Naive thymus-derived CD8-positive, alpha-beta T cell (primary cell): ENCODE measurements around the gene ATP5IF1. TPM values are rescaled to one million over a fixed set of nuclear protein-coding genes. Genes with fewer than 3 reads are reported as not detected.

Experiments used
- ATAC-seq, 2 donors: fragments of 150-1000 bp; cut with Tn5 transposase in 1 of 2; sonication (Bioruptor Pico), chemical (Tn5 transposase) in 1 of 2; 1 replicate in 1 of 2; 2 replicates in 1 of 2; pipeline ENCODE4 v1.10.0; 2021; ENCODE audit warnings: mild to moderate bottlenecking in 2 of 2, moderate library complexity in 2 of 2
- POLR2A ChIA-PET: fragments of 350-600 bp; sonication (Branson Sonifier 250); formaldehyde crosslinking; loops from one replicate; lab custom pipeline; 2021; ENCODE audit warnings: antibody characterized with exemption; lab: Charles Lee
- DNase-seq, 10 donors: peaks; one replicate each; pipeline versions ENCODE4 v3.0.0 to v3.0.0-alpha.2; 2020 to 2022
- H3K27ac Mint-ChIP-seq, 10 donors: one replicate each; pipeline ENCODE4 v1.8.0; 2020 to 2022; ENCODE audit warnings: mild to moderate bottlenecking in 10 of 10, mixed read lengths in 10 of 10, moderate library complexity in 4 of 10, inconsistent platforms in 1 of 10
- H3K27me3 Mint-ChIP-seq, 5 donors: one replicate each; pipeline ENCODE4 v1.8.0; 2021 to 2022; ENCODE audit warnings: mixed read lengths in 5 of 5
- H3K36me3 Mint-ChIP-seq, 3 donors: one replicate each; pipeline ENCODE4 v1.8.0; 2020 to 2022; ENCODE audit warnings: mixed read lengths in 3 of 3, mild to moderate bottlenecking in 2 of 3, inconsistent platforms in 1 of 3
- H3K4me1 Mint-ChIP-seq, 4 donors: one replicate each; pipeline ENCODE4 v1.8.0; 2021 to 2022; ENCODE audit warnings: mixed read lengths in 4 of 4
- H3K4me3 Mint-ChIP-seq, 10 donors: one replicate each; pipeline ENCODE4 v1.8.0; 2020 to 2022; ENCODE audit warnings: mild to moderate bottlenecking in 10 of 10, mixed read lengths in 10 of 10, moderate library complexity in 6 of 10, inconsistent platforms in 1 of 10
- H3K9me3 Mint-ChIP-seq, 9 donors: one replicate each; pipeline ENCODE4 v1.8.0; 2020 to 2022; ENCODE audit warnings: mixed read lengths in 9 of 9, mild to moderate bottlenecking in 3 of 9, inconsistent platforms in 1 of 9, moderate library complexity in 1 of 9
- polyA plus RNA-seq, 3 donors: library from polyadenylated mRNA; unstranded; fragments of 300-500 nt; fragmentation: Illumina TruSeq; gene quantifications; one replicate each; pipeline ENCODE4 v1.2.3, GENCODE V29; 2021
- total RNA-seq, 8 experiments: library from RNA in 2 of 8; stranded (reverse) in 2 of 8; gene quantifications; one replicate each; pipeline ENCODE4 v1.2.3 and lab custom pipeline; 2021 to 2026

The ATP5IF1 gene
- total and polyA plus RNA-seq, 5 experiments from 2014 or later = 113 to 666 (median 468) TPM

GRCh38 chr1:28272215-28272852 is 36.4 kb downstream of the ATP5IF1 start:
- POLR2A ChIA-PET = interaction anchor here (1.0 kb wide), 2 partner anchors 12 to 16 kb away, joined by 3 to 4 read pairs; no protein-coding TSS in a partner anchor
- Mint-ChIP-seq H3K9me3 (no peaks in the 10 kb centered on the region), H3K4me1 (no peaks in the 10 kb centered on the region), H3K27me3 (no peaks in the 10 kb centered on the region), H3K4me3 (no peak overlapping the region), H3K27ac (peak overlapping the region in 1 of 10 donors; percentile 37), H3K36me3 (peaks cover 0 to 34% (median 10%) of the 10 kb centered on the region in 3 donors)
- DNase-seq = no peak
- ATAC-seq = no peak

GRCh38 chr1:28273216-28273860 is 37.4 kb downstream of the ATP5IF1 start:
- Mint-ChIP-seq H3K9me3 (no peaks in the 10 kb centered on the region), H3K27ac (no peak overlapping the region), H3K27me3 (no peaks in the 10 kb centered on the region), H3K4me1 (no peaks in the 10 kb centered on the region), H3K36me3 (peaks cover 0 to 41% (median 10%) of the 10 kb centered on the region in 3 donors), H3K4me3 (no peak overlapping the region)
- DNase-seq (no peak), ATAC-seq (no peak)
- POLR2A ChIA-PET = interaction anchor here (0.6 to 1.0 kb wide), 3 partner anchors 13 to 1027 kb away, joined by 3 to 4 read pairs (median 4); no protein-coding TSS in a partner anchor

DNA sequence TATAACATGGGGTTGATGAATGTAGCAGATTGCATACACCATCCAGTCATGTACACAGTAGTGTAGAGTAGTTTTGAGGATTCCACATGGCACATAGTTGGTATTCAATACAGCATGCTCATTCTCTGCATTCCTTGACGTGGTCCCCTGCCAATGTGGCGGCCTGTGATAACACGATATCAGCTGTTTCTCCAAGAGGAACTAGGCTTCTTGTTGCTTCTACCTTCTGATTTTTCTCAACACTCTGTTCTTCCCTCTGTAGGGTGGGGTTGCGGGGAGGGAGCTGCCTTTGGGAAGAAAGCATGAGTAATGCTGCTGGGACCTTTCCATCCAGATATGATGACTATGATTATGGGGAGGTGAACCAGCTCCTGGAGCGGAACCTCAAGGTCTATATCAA is 42.8 kb downstream of the ATP5IF1 start:
- POLR2A ChIA-PET = no interaction called here

GRCh38 chr1:28279721-28280120 is 43.8 kb downstream of the ATP5IF1 start:
- no peaks in the 10 kb centered on the region for H3K27me3 Mint-ChIP-seq
- H3K4me3 Mint-ChIP-seq = no peak overlapping the region
- ATAC-seq (no peak), DNase-seq (no peak)
- peaks cover 5 to 40% (median 7%) of the 10 kb centered on the region in 3 donors for H3K36me3 Mint-ChIP-seq
- POLR2A ChIA-PET = no interaction called here
- no peaks in the 10 kb centered on the region for H3K9me3 Mint-ChIP-seq
- peak overlapping the region in 2 of 10 donors; percentile 3 to 17 for H3K27ac Mint-ChIP-seq
- H3K4me1 Mint-ChIP-seq = peaks cover 0 to 6% (median 4%) of the 10 kb centered on the region in 4 donors

More for the DNA sequence above, 42.8 kb downstream of the ATP5IF1 start:
- ATAC-seq (no peak), DNase-seq (no peak)
- Mint-ChIP-seq H3K27me3 (no peaks in the 10 kb centered on the region), H3K9me3 (no peaks in the 10 kb centered on the region), H3K4me3 (no peak overlapping the region), H3K4me1 (peaks cover 0 to 6% (median 4%) of the 10 kb centered on the region in 4 donors), H3K27ac (no peak overlapping the region), H3K36me3 (peaks cover 5 to 46% (median 7%) of the 10 kb centered on the region in 3 donors)

DNA sequence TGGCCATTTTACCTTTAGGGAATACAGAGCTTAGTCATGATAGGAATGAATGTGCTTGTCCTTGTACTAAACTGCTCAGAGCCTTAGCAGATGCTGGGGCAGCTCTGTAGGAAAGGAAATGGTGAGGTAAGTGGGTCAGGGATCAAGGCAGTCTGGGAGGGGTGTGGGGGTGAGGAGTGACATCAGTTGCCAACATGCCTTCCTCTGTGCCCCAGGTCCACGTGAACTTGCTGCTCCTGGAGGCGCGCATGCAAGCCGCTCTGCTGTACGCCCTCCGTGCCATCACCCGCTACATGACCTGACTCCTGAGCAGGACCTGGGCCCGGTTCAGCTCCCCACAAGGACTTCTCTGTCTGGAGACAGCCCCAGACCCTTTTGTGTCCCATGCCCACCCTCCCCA is 44.6 kb downstream of the ATP5IF1 start:
- Mint-ChIP-seq H3K36me3 (peaks cover 3 to 37% (median 5%) of the 10 kb centered on the region in 3 donors), H3K4me3 (no peak overlapping the region), H3K27ac (no peak overlapping the region), H3K9me3 (no peaks in the 10 kb centered on the region), H3K4me1 (peaks cover 0 to 6% (median 4%) of the 10 kb centered on the region in 4 donors), H3K27me3 (no peaks in the 10 kb centered on the region)
- DNase-seq = no peak
- POLR2A ChIA-PET = no interaction called here
- no peak for ATAC-seq

GRCh38 chr1:28280977-28281381 is 45.1 kb downstream of the ATP5IF1 start:
- peaks cover 3 to 37% (median 5%) of the 10 kb centered on the region in 3 donors for H3K36me3 Mint-ChIP-seq
- POLR2A ChIA-PET = no interaction called here
- H3K27ac Mint-ChIP-seq = peak overlapping the region in 1 of 10 donors; percentile 78
- H3K4me3 Mint-ChIP-seq = no peak overlapping the region
- no peaks in the 10 kb centered on the region for H3K9me3 Mint-ChIP-seq
- no peaks in the 10 kb centered on the region for H3K27me3 Mint-ChIP-seq
- DNase-seq (no peak), ATAC-seq (no peak)
- peaks cover 0 to 6% (median 4%) of the 10 kb centered on the region in 4 donors for H3K4me1 Mint-ChIP-seq

DNA sequence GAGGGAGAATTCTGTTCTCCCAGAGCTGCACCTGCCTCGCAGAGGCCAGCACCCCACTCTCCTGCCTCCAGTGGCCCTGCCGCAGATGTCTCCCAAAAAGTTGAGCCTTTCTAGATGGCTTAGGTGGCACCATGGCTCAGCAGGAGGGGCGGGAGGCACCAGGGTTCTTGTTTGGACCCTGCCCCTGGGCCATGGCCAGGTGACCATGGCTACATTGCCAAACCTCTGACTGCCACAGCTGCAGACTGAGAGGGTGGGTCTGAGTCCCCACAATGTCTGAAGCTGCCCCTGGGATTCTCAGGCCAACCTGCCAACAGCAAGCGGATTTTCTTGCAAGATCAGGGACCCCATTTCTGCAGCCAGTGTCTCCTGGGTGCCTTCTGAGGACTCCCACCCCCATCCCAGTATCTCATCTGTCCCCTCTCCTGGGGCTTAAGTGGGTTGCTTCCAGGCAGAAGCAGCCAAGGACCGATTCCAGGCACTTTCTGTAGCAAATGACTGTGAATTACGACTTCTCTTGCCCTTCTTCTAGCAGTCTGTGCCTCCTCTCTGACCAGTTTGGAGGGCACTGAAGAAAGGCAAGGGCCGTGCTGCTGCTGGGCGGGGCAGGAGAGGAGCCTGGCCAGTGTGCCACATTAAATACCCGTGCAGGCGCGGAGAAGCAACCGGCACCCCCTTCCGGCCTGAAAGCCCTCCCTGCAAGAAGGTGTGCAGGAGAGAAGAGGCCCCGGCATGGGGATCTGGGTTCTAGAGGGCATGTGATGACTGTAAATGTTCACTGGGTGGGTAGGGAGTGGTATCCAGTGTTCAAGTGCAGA is 45.9 kb downstream of the ATP5IF1 start:
- POLR2A ChIA-PET = no interaction called here
- H3K4me1 Mint-ChIP-seq = peaks cover 0 to 6% (median 4%) of the 10 kb centered on the region in 4 donors
- H3K4me3 Mint-ChIP-seq = no peak overlapping the region
- no peaks in the 10 kb centered on the region for H3K9me3 Mint-ChIP-seq
- H3K27me3 Mint-ChIP-seq = no peaks in the 10 kb centered on the region
- H3K27ac Mint-ChIP-seq = no peak overlapping the region
- DNase-seq (no peak), ATAC-seq (no peak)
- peaks cover 3 to 37% (median 5%) of the 10 kb centered on the region in 3 donors for H3K36me3 Mint-ChIP-seq

- Mint-ChIP-seq H3K27me3 (no peaks in the 10 kb centered on the region), H3K4me1 (peaks cover 0 to 7% (median 5%) of the 10 kb centered on the region in 4 donors), H3K36me3 (peaks cover 3 to 28% (median 5%) of the 10 kb centered on the region in 3 donors), H3K27ac (peak overlapping the region in 2 of 10 donors; percentile 34 to 73), H3K4me3 (no peak overlapping the region), H3K9me3 (no peaks in the 10 kb centered on the region)
- POLR2A ChIA-PET = no interaction called here
- DNase-seq (no peak), ATAC-seq (no peak)
Measured at GRCh38 chr1:28282426-28283407, 46.8 kb downstream of the ATP5IF1 start.

DNA sequence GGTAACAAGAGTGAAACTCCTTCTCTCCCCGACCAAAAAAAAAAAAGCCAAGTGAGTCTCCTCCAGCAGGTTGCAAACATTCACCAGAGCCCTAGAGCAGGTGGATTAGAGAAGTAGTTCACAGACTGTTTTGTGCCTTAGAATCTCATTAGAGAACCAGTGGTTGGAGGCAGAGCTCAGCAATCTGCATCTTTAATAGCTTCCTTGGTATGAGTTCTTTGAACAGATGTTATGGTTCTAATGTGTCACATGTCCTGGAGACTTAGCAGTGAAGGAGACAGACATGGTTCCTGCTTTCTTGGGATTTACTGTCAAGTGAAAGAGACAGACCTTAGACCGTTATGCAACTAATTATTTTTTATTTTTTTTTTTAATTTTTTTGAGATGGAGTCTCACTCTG is 50.2 kb downstream of the ATP5IF1 start:
- DNase-seq (no peak), ATAC-seq (no peak)
- POLR2A ChIA-PET = interaction anchor here (0.7 kb wide), 1 partner anchor 18 kb away, joined by 3 read pairs; no protein-coding TSS in a partner anchor
- peaks cover 0 to 7% (median 5%) of the 10 kb centered on the region in 4 donors for H3K4me1 Mint-ChIP-seq
- no peaks in the 10 kb centered on the region for H3K27me3 Mint-ChIP-seq
- H3K27ac Mint-ChIP-seq = no peak overlapping the region
- H3K9me3 Mint-ChIP-seq = no peaks in the 10 kb centered on the region
- peaks cover 0 to 2% (median 0%) of the 10 kb centered on the region in 3 donors for H3K36me3 Mint-ChIP-seq
- H3K4me3 Mint-ChIP-seq = no peak overlapping the region
